GM12864 (cell line): ENCODE results near the gene OR8U1.
"Not testable (repeated sequence)": the region's sequence is repeated elsewhere in the genome, so short reads cannot be mapped to it uniquely, and the experiment has no call there.

ENCODE experiments used
- DNase-seq: peaks from one replicate; pipeline ENCODE4 v3.0.0-alpha.2; 2011; ENCODE audit warnings: low read depth
- H3K4me3 ChIP-seq: 2 replicates; pipeline ENCODE4 v1.5.1; 2011; ENCODE audit warnings: mild to moderate bottlenecking, low read depth, low read length, control low read depth
- TF ChIP-seq, protein P1 (sequence below): IDR thresholded peaks from 2 replicates; pipeline ENCODE4 v1.5.1; 2011; ENCODE audit warnings: low read depth, mild to moderate bottlenecking, moderate library complexity, low read length, control low read depth, inconsistent platforms; ENCODE audit errors: missing control alignments

The OR8U1 gene

DNA sequence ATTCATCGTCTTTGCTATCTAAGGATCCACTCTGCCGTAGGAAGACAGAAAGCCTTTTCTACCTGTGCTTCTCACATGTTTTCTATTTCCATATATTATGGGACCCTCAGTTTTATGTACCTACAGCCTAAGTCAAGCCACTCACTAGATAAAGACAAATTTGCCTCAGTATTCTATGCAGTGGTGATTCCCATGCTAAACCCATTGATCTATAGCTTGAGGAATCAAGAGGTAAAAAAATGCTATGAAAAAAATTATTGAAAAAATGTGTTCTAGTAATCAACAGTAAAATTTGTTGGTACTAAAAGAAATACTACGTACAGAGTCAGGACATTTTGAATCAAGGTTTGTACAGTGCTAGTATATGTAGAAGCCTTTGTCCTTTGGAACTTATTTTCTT lies 19.0 kb downstream of the OR8U1 start:
- H3K4me3 ChIP-seq = no peak overlapping the region
- TF ChIP-seq, protein P1, sequence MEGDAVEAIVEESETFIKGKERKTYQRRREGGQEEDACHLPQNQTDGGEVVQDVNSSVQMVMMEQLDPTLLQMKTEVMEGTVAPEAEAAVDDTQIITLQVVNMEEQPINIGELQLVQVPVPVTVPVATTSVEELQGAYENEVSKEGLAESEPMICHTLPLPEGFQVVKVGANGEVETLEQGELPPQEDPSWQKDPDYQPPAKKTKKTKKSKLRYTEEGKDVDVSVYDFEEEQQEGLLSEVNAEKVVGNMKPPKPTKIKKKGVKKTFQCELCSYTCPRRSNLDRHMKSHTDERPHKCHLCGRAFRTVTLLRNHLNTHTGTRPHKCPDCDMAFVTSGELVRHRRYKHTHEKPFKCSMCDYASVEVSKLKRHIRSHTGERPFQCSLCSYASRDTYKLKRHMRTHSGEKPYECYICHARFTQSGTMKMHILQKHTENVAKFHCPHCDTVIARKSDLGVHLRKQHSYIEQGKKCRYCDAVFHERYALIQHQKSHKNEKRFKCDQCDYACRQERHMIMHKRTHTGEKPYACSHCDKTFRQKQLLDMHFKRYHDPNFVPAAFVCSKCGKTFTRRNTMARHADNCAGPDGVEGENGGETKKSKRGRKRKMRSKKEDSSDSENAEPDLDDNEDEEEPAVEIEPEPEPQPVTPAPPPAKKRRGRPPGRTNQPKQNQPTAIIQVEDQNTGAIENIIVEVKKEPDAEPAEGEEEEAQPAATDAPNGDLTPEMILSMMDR = no peak
- no peak for DNase-seq

- H3K4me3 ChIP-seq = no peak overlapping the region
- TF ChIP-seq, protein P1 = no peak
- no peak for DNase-seq
These were observed 20.6 kb downstream of the OR8U1 start for GRCh38 chr11:56396047-56396446.

GRCh38 chr11:56401858-56402461 lies 26.5 kb downstream of the OR8U1 start:
- not testable (repeated sequence) for H3K4me3 ChIP-seq, DNase-seq

DNA sequence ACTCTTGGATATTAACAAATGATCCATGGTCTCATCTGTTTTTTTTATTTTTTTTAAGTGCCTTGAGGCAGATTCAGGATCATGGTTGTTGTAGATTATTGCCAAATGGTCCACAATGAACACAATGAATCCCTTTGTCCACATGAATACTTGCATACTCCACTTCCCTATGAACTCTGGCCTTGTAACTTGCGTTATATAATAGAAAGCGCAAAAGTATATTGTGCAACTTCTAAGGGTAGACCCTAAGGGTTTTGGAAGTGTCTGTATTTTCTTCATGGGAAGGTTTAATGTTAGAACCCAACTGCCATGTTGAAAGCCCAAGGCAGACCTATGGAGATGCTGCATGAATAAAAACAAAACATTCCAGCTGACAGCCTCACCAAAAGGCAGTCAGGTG lies 29.0 kb downstream of the OR8U1 start:
- TF ChIP-seq, protein P1 = no peak
- DNase-seq = no peak
- H3K4me3 ChIP-seq = no peak overlapping the region

- TF ChIP-seq, protein P1 = no peak
- DNase-seq = no peak
- H3K4me3 ChIP-seq = no peak overlapping the region
These were observed 35.4 kb downstream of the OR8U1 start for GRCh38 chr11:56410801-56411200.

DNA sequence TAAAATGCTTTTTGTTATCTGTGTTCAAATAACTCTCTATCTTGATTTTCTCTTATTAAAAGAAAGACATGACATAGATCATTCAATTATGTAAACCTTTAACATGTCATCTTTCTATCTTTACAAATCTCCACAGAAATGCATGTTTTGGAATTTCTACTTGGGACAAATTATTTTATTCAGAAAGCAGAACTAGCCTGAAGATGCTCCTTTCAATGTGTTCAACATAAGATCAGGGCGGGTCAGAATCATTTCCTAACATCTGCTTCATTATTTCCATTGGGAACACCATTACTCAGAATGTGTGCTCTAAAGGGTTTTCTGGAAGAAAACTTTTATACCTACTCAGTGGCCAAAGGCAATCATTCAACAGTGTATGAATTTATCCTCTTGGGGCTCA lies 37.0 kb downstream of the OR8U1 start, which contains the start of gene OR5AL1:
Gene OR5AL1, plus strand, starts transcription at position 301 of the 400 bp plus-strand sequence.
- DNase-seq = no peak
- TF ChIP-seq, protein P1 = no peak
- no peak within 1 kb of the TSS for H3K4me3 ChIP-seq
